HCT116 (cell line): ENCODE measurements around the gene DUSP16.

Source experiments
- CEBPB ChIP-seq: IDR thresholded peaks from 2 replicates; pipeline ENCODE4 v1.6.1; 2012; ENCODE audit warnings: low read depth
- CTCF ChIP-seq, 3 experiments: fragments of 200-600 bp in 1 of 3; sonication (generic) in 1 of 3; IDR thresholded peaks in 2 of 3; conservative IDR thresholded peaks in 1 of 3; 2 replicates each; pipeline ENCODE4 v1.5.1; 2012 to 2017; ENCODE audit warnings: low read depth in 2 of 3, low read length in 2 of 3, antibody characterized with exemption in 1 of 3, borderline replicate concordance in 1 of 3, control low read depth in 1 of 3, mild to moderate bottlenecking in 1 of 3, mixed read lengths in 1 of 3, mixed run types in 1 of 3, moderate library complexity in 1 of 3; ENCODE audit not compliant: insufficient read depth in 1 of 3
- EZH2 ChIP-seq: fragments of 200-600 bp; sonication (generic); IDR thresholded peaks from 2 replicates; pipeline ENCODE4 v1.6.1; 2017; ENCODE audit warnings: antibody characterized with exemption, mixed run types
- POLR2A ChIP-seq: IDR thresholded peaks from 2 replicates; pipeline ENCODE4 v1.7.0; 2011; ENCODE audit warnings: borderline replicate concordance; ENCODE audit not compliant: insufficient read depth, insufficient read length; ENCODE audit errors: extremely low read depth
- POLR2AphosphoS5 ChIP-seq: IDR thresholded peaks from 2 replicates; pipeline ENCODE4 v1.6.1; 2011; ENCODE audit warnings: mild to moderate bottlenecking, low read depth, low read length, moderate library complexity
- TCF7L2 ChIP-seq: IDR thresholded peaks from 2 replicates; pipeline ENCODE4 v1.7.0; 2011; ENCODE audit warnings: borderline replicate concordance, inconsistent platforms; ENCODE audit not compliant: insufficient read depth, insufficient read length; ENCODE audit errors: extremely low read depth

GRCh38 chr12:12452326-12452902, 110.2 kb downstream of the DUSP16 start:
- TF ChIP-seq POLR2AphosphoS5: no peak
- TF ChIP-seq CTCF (IDR thresholded peaks at IDR 0.05 in 2 of 3, conservative IDR thresholded peaks at IDR 0.05 in 1 of 3; ENCODE audit: borderline replicate concordance in 1 of 3, insufficient read depth in 1 of 3, low read depth in 2 of 3, low read length in 2 of 3): no peak
- no peak for TF ChIP-seq TCF7L2
- no peak for TF ChIP-seq EZH2
- no peak for TF ChIP-seq POLR2A
- no peak for TF ChIP-seq CEBPB
